GM23338 (cell line): Measurements from ENCODE around the gene KNTC1. TPM values are rescaled to one million over a fixed set of nuclear protein-coding genes. Genes with fewer than 3 reads are reported as not detected.
"Not testable (repeated sequence)": the region's sequence is repeated elsewhere in the genome, so short reads cannot be mapped to it uniquely, and the experiment has no call there.

Experiments
- ATAC-seq: fragments of 200-7000 bp; cut with Tn5 transposase; 3 replicates; pipeline ENCODE4 v1.9.1; 2020
- DNase-seq: peaks from one replicate; pipeline ENCODE4 v3.0.0-alpha.2; 2015; ENCODE audit warnings: low spot score
- H2AFZ ChIP-seq: fragments of 200-600 bp; sonication (generic); 2 replicates; pipeline ENCODE4 v1.8.0; 2016; ENCODE audit warnings: antibody characterized with exemption, mild to moderate bottlenecking, moderate library complexity
- H3F3A ChIP-seq: fragments of 200-600 bp; sonication (generic); replicated peaks from 2 replicates; pipeline ENCODE4 v1.8.0; 2017; ENCODE audit warnings: antibody characterized with exemption, mixed run types, low read depth
- H3K27ac ChIP-seq: fragments of 200-600 bp; sonication (generic); 2 replicates; pipeline ENCODE4 v1.6.1; 2016; ENCODE audit warnings: low read depth
- H3K27me3 ChIP-seq: fragments of 200-600 bp; sonication (generic); 2 replicates; pipeline ENCODE4 v1.8.0; 2016; ENCODE audit warnings: mild to moderate bottlenecking, mixed run types, moderate library complexity; ENCODE audit not compliant: insufficient read depth
- H3K36me3 ChIP-seq: fragments of 200-600 bp; sonication (generic); 2 replicates; pipeline ENCODE4 v1.8.0; 2016; ENCODE audit warnings: mild to moderate bottlenecking; ENCODE audit not compliant: insufficient read depth
- H3K4me1 ChIP-seq: fragments of 200-600 bp; sonication (generic); 2 replicates; pipeline ENCODE4 v1.8.0; 2016; ENCODE audit warnings: mild to moderate bottlenecking, moderate library complexity; ENCODE audit not compliant: insufficient read depth
- H3K4me2 ChIP-seq: fragments of 200-600 bp; sonication (generic); 2 replicates; pipeline ENCODE4 v1.7.1; 2017; ENCODE audit warnings: mixed run types
- H3K4me3 ChIP-seq: fragments of 200-600 bp; sonication (generic); 2 replicates; pipeline ENCODE4 v1.6.1; 2016; ENCODE audit warnings: mixed run types
- H3K79me2 ChIP-seq: fragments of 200-600 bp; sonication (generic); replicated peaks from 2 replicates; pipeline ENCODE4 v1.8.0; 2017; ENCODE audit warnings: mild to moderate bottlenecking; ENCODE audit not compliant: insufficient read depth
- H3K9me2 ChIP-seq: fragments of 200-600 bp; sonication (generic); 2 replicates; pipeline ENCODE4 v1.8.0; 2017; ENCODE audit not compliant: insufficient read depth
- H4K20me1 ChIP-seq: fragments of 200-600 bp; sonication (generic); replicated peaks from 2 replicates; pipeline ENCODE4 v1.8.0; 2017; ENCODE audit warnings: mild to moderate bottlenecking; ENCODE audit not compliant: insufficient read depth
- H3K27ac Mint-ChIP-seq: 2 replicates; pipeline ENCODE4 v1.8.0; 2020; ENCODE audit warnings: inconsistent platforms, mild to moderate bottlenecking, moderate library complexity, mixed read lengths
- H3K27me3 Mint-ChIP-seq: 3 replicates; pipeline ENCODE4 v1.8.0; 2022; ENCODE audit warnings: low read depth, mild to moderate bottlenecking, moderate library complexity, mixed read lengths, inconsistent platforms; ENCODE audit not compliant: insufficient read depth, poor library complexity
- H3K36me3 Mint-ChIP-seq: 3 replicates; pipeline ENCODE4 v1.8.0; 2021; ENCODE audit warnings: low read depth, mild to moderate bottlenecking, inconsistent platforms, moderate library complexity, mixed read lengths
- H3K4me1 Mint-ChIP-seq: 3 replicates; pipeline ENCODE4 v1.8.0; 2020; ENCODE audit warnings: mild to moderate bottlenecking, inconsistent platforms, mixed read lengths
- H3K4me3 Mint-ChIP-seq: 3 replicates; pipeline ENCODE4 v1.8.0; 2021; ENCODE audit warnings: moderate library complexity, mild to moderate bottlenecking, inconsistent platforms, mixed read lengths
- H3K9me3 Mint-ChIP-seq: 3 replicates; pipeline ENCODE4 v1.8.0; 2020; ENCODE audit warnings: moderate library complexity, mild to moderate bottlenecking, inconsistent platforms, mixed read lengths
- EZH2 ChIP-seq: fragments of 200-600 bp; sonication (generic); IDR thresholded peaks from one replicate; pipeline ENCODE4 v1.8.0; 2017; ENCODE audit warnings: antibody characterized with exemption, mild to moderate bottlenecking, low read depth; ENCODE audit not compliant: unreplicated experiment
- JUNB ChIP-seq: IDR thresholded peaks from one replicate; pipeline ENCODE4 v1.6.1; 2016; ENCODE audit warnings: antibody characterized with exemption; ENCODE audit not compliant: unreplicated experiment
- POLR2AphosphoS5 ChIP-seq: IDR thresholded peaks from 2 replicates; pipeline ENCODE4 v1.6.1; 2016; ENCODE audit warnings: antibody characterized with exemption, low read depth
- STAT1 ChIP-seq: IDR thresholded peaks from one replicate; pipeline ENCODE4 v1.6.1; 2016; ENCODE audit warnings: antibody characterized with exemption; ENCODE audit not compliant: unreplicated experiment
- polyA plus RNA-seq: library from polyadenylated mRNA; unstranded; fragments of >200 nt; fragmentation: Nextera tagmentation; extraction: Ambion mirVana; gene quantifications from 2 replicates; pipeline ENCODE4 v1.2.1, GENCODE V29; 2016
- total RNA-seq: library from RNA; depleted of rRNA; stranded (reverse); fragments of >200 nt; shearing (Covaris generic); gene quantifications from 2 replicates; pipeline ENCODE4 v1.2.3, GENCODE V29; 2014
- TF ChIP-seq, protein P1 (sequence below): fragments of 250-450 bp; sonication (Bioruptor Pico); IDR thresholded peaks from 2 replicates; pipeline ENCODE4 v1.5.0; 2020; ENCODE audit warnings: mild to moderate bottlenecking, moderate library complexity
- TF ChIP-seq, protein P2 (sequence below), 2 experiments: fragments of 200-600 bp in 1 of 2; sonication (generic) in 1 of 2; conservative IDR thresholded peaks; 2 replicates each; pipeline versions ENCODE4 v1.5.1 to v1.6.1; 2016 to 2017; ENCODE audit warnings: antibody characterized with exemption in 2 of 2, low read depth in 2 of 2, mild to moderate bottlenecking in 2 of 2, moderate library complexity in 1 of 2
- TF ChIP-seq, protein P3 (sequence below): IDR thresholded peaks from one replicate; pipeline ENCODE4 v1.6.1; 2018; ENCODE audit warnings: antibody characterized with exemption; ENCODE audit not compliant: unreplicated experiment

Gene KNTC1
- total and polyA plus RNA-seq, 2 experiments from 2014 or later, result 55.2 to 98.0 TPM

DNA sequence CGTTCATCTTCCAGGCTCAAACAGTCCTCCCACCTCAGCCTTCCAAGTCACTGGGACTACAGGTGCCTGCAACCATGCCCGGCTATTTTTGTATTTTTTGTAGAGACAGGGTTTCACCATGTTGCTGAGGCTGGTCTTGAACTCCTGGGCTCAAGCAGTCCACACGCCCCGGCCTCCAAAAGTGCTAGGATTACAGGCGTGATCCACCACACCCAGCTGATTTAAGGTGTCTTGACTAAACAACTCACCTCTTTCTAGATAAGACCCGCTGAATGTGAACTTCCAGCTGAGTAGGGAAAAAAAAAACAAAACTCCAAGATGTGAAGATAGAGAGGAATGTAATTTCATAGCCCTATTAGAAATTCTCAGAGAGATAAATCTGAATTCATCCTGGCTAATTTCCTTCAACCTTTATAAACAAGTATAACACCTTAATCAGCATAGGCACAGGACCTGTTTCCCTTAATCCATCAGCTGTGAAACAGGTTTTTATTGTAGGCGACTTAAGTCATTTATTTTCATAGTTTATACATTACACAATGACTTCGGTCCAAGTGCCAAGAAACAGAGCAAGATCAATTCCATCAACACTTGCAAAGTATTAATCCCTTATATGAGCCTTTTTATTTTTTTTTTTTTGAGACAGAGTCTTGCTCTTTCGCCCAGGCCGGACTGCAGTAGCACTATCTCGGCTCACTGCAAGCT is 124.6 kb downstream of the KNTC1 start (continued):
- TF ChIP-seq, protein P1, sequence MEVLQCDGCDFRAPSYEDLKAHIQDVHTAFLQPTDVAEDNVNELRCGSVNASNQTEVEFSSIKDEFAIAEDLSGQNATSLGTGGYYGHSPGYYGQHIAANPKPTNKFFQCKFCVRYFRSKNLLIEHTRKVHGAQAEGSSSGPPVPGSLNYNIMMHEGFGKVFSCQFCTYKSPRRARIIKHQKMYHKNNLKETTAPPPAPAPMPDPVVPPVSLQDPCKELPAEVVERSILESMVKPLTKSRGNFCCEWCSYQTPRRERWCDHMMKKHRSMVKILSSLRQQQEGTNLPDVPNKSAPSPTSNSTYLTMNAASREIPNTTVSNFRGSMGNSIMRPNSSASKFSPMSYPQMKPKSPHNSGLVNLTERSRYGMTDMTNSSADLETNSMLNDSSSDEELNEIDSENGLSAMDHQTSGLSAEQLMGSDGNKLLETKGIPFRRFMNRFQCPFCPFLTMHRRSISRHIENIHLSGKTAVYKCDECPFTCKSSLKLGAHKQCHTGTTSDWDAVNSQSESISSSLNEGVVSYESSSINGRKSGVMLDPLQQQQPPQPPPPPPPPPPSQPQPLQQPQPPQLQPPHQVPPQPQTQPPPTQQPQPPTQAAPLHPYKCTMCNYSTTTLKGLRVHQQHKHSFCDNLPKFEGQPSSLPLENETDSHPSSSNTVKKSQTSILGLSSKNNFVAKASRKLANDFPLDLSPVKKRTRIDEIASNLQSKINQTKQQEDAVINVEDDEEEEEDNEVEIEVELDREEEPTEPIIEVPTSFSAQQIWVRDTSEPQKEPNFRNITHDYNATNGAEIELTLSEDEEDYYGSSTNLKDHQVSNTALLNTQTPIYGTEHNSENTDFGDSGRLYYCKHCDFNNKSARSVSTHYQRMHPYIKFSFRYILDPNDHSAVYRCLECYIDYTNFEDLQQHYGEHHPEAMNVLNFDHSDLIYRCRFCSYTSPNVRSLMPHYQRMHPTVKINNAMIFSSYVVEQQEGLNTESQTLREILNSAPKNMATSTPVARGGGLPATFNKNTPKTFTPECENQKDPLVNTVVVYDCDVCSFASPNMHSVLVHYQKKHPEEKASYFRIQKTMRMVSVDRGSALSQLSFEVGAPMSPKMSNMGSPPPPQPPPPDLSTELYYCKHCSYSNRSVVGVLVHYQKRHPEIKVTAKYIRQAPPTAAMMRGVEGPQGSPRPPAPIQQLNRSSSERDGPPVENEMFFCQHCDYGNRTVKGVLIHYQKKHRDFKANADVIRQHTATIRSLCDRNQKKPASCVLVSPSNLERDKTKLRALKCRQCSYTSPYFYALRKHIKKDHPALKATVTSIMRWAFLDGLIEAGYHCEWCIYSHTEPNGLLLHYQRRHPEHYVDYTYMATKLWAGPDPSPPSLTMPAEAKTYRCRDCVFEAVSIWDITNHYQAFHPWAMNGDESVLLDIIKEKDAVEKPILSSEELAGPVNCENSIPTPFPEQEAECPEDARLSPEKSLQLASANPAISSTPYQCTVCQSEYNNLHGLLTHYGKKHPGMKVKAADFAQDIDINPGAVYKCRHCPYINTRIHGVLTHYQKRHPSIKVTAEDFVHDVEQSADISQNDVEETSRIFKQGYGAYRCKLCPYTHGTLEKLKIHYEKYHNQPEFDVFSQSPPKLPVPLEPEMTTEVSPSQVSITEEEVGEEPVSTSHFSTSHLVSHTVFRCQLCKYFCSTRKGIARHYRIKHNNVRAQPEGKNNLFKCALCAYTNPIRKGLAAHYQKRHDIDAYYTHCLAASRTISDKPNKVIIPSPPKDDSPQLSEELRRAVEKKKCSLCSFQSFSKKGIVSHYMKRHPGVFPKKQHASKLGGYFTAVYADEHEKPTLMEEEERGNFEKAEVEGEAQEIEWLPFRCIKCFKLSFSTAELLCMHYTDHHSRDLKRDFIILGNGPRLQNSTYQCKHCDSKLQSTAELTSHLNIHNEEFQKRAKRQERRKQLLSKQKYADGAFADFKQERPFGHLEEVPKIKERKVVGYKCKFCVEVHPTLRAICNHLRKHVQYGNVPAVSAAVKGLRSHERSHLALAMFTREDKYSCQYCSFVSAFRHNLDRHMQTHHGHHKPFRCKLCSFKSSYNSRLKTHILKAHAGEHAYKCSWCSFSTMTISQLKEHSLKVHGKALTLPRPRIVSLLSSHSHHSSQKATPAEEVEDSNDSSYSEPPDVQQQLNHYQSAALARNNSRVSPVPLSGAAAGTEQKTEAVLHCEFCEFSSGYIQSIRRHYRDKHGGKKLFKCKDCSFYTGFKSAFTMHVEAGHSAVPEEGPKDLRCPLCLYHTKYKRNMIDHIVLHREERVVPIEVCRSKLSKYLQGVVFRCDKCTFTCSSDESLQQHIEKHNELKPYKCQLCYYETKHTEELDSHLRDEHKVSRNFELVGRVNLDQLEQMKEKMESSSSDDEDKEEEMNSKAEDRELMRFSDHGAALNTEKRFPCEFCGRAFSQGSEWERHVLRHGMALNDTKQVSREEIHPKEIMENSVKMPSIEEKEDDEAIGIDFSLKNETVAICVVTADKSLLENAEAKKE (CRISPR knock-in tag), result no peak
- TF ChIP-seq JUNB, result no peak

DNA sequence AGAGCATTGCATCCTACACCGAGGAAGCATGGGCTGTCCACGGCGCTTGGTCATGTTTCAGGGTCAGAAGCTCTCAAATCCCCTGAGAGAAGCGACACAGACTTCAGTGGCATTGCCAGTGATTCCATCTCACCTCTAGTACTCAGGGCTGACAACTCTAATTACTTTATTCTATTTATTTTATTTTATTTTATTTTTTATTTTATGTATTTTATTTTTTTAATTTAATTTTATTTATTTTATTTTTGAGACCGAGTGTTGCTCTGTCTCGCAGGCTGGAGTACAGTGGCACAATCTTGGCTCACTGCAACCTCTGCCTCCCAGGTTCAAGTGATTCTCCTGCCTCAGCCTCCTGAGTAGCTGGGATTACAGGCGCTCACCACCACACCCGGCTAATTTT is 126.2 kb downstream of the KNTC1 start:
- H4K20me1 ChIP-seq, ATAC-seq, DNase-seq, H3F3A ChIP-seq, H3K4me1 Mint-ChIP-seq, H3K4me2 ChIP-seq, H3K27ac ChIP-seq, H3K79me2 ChIP-seq, H3K4me1 ChIP-seq, H2AFZ ChIP-seq, H3K4me3 Mint-ChIP-seq, H3K27me3 Mint-ChIP-seq, H3K9me2 ChIP-seq, H3K36me3 Mint-ChIP-seq, H3K9me3 Mint-ChIP-seq, H3K27me3 ChIP-seq, H3K36me3 ChIP-seq, H3K4me3 ChIP-seq, H3K27ac Mint-ChIP-seq: not testable (repeated sequence)

DNA sequence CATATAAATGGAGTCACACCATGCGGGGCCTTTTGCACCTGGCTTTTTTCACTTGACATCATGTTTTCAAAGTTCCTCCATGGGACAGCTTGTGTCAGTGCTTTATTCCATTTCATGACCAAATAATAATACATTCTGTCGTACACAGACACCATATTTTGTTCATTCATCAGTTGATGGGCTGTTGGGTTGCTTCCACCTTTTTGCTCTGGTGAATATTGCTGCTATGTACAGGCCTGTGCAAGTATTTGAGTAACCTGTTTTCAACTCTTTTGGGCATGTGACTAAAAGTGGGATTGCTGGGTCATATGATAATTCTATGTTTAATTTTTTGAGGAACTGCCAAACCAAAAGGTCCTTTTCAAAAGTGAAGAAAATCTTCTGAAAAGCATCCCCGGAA is 129.2 kb downstream of the KNTC1 start:
- no peak overlapping the region for H3K4me3 ChIP-seq
- TF ChIP-seq POLR2AphosphoS5 (no peak), STAT1 (no peak), EZH2 (no peak)
- TF ChIP-seq, protein P2, sequence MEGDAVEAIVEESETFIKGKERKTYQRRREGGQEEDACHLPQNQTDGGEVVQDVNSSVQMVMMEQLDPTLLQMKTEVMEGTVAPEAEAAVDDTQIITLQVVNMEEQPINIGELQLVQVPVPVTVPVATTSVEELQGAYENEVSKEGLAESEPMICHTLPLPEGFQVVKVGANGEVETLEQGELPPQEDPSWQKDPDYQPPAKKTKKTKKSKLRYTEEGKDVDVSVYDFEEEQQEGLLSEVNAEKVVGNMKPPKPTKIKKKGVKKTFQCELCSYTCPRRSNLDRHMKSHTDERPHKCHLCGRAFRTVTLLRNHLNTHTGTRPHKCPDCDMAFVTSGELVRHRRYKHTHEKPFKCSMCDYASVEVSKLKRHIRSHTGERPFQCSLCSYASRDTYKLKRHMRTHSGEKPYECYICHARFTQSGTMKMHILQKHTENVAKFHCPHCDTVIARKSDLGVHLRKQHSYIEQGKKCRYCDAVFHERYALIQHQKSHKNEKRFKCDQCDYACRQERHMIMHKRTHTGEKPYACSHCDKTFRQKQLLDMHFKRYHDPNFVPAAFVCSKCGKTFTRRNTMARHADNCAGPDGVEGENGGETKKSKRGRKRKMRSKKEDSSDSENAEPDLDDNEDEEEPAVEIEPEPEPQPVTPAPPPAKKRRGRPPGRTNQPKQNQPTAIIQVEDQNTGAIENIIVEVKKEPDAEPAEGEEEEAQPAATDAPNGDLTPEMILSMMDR (conservative IDR thresholded peaks at IDR 0.05; ENCODE audit: low read depth in 2 of 2), result no peak
- TF ChIP-seq, protein P3, sequence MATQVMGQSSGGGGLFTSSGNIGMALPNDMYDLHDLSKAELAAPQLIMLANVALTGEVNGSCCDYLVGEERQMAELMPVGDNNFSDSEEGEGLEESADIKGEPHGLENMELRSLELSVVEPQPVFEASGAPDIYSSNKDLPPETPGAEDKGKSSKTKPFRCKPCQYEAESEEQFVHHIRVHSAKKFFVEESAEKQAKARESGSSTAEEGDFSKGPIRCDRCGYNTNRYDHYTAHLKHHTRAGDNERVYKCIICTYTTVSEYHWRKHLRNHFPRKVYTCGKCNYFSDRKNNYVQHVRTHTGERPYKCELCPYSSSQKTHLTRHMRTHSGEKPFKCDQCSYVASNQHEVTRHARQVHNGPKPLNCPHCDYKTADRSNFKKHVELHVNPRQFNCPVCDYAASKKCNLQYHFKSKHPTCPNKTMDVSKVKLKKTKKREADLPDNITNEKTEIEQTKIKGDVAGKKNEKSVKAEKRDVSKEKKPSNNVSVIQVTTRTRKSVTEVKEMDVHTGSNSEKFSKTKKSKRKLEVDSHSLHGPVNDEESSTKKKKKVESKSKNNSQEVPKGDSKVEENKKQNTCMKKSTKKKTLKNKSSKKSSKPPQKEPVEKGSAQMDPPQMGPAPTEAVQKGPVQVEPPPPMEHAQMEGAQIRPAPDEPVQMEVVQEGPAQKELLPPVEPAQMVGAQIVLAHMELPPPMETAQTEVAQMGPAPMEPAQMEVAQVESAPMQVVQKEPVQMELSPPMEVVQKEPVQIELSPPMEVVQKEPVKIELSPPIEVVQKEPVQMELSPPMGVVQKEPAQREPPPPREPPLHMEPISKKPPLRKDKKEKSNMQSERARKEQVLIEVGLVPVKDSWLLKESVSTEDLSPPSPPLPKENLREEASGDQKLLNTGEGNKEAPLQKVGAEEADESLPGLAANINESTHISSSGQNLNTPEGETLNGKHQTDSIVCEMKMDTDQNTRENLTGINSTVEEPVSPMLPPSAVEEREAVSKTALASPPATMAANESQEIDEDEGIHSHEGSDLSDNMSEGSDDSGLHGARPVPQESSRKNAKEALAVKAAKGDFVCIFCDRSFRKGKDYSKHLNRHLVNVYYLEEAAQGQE, result no peak

More for the DNA sequence above, 129.2 kb downstream of the KNTC1 start:
- Mint-ChIP-seq H3K36me3 (no peaks in the 10 kb centered on the region), H3K9me3 (no peaks in the 10 kb centered on the region), H3K27ac (no peak overlapping the region), H3K4me3 (no peak overlapping the region), H3K27me3 (peaks cover 2% of the 10 kb centered on the region), H3K4me1 (no peaks in the 10 kb centered on the region)
- Histone ChIP-seq H3K27ac (no peak overlapping the region), H3K36me3 (no peaks in the 10 kb centered on the region), H3K4me1 (no peaks in the 10 kb centered on the region), H3K4me2 (no peak overlapping the region), H4K20me1 (no peaks in the 10 kb centered on the region), H3K79me2 (no peaks in the 10 kb centered on the region), H3K9me2 (no peaks in the 10 kb centered on the region), H3F3A (no peaks in the 10 kb centered on the region), H3K27me3 (no peaks in the 10 kb centered on the region), H2AFZ (no peak overlapping the region)
- no peak for DNase-seq
- no peak for ATAC-seq
